Astrocyte of the cerebellum (primary cell): Measurements from ENCODE around the gene AADACL3.

Experiments used
- DNase-seq: peaks from one replicate; pipeline ENCODE4 v3.0.0-alpha.2; 2011; ENCODE audit warnings: low read depth
- H3K4me3 ChIP-seq: 2 replicates; pipeline ENCODE4 v1.5.1; 2011; ENCODE audit warnings: mild to moderate bottlenecking, low read depth, low read length, moderate library complexity
- CTCF ChIP-seq: IDR thresholded peaks from 2 replicates; pipeline ENCODE4 v1.5.1; 2012; ENCODE audit warnings: low read length, low read depth, moderate library complexity, mild to moderate bottlenecking; ENCODE audit errors: missing control alignments
- in situ Hi-C: cut with HindIII; loops from 2 replicates; pipeline ENCODE4 v1.10.0; 2017; ENCODE audit warnings: low sequenced_read_pairs

Gene AADACL3

DNA sequence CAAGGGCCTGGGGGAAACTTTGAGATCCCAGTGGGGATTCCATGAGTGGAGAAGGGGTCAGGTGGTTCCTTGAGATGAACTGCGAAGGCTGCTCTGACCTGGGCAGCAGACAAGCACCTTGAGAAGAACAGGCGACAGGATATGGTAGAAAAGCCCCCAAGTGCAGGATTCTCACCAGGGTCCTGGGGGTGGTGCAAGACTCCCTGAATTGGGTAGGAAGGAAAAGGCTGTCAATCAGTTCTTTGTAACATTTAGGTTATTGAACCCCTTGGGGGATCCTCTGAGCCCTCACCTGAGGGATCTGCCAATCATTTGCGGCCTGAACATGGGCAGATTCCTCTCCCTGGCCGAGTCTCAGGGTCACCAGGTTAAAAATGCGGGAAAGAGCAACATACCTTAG is 55.3 kb downstream of the AADACL3 start:
- no peak for DNase-seq
- no peak for TF ChIP-seq CTCF
- no peak overlapping the region for H3K4me3 ChIP-seq
- in situ Hi-C loops, result no loop called here

GRCh38 chr1:12772520-12772919 is 56.6 kb downstream of the AADACL3 start:
- no peak for DNase-seq
- TF ChIP-seq CTCF, result no peak
- in situ Hi-C loops, result no loop called here
- H3K4me3 ChIP-seq, result no peak overlapping the region

DNA sequence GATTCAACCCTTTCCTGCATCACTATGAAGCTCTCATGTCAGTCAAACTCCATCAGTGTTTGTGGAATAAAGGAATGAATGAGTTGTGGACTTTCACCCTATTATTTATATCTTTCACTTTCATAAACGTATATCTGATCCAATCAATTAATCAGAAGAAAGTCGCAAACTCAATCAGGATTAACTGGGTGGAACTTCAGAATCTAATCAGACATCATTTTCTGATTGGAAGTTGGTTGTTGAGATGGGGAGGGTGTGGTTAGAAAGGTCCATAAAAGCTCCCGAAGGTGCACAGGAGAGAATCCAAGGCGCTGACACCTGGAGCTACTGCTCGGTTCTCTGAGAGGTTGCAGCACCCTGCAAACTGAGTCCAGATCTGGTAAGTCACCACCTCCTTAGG is 57.5 kb downstream of the AADACL3 start, which contains the start of gene PRAMEF12:
Gene PRAMEF12 (plus strand): TSS at position 301 of the 400 bp plus-strand sequence. CDS start 1,130 bp downstream, outside the sequence.
- DNase-seq, result no peak
- no peak for TF ChIP-seq CTCF
- no peak within 1 kb of the TSS for H3K4me3 ChIP-seq
- in situ Hi-C loops, result no loop called here

GRCh38 chr1:12774801-12775345 is 59.0 kb downstream of the AADACL3 start:
- no peak for TF ChIP-seq CTCF
- in situ Hi-C loops, result no loop called here
- H3K4me3 ChIP-seq, result no peak overlapping the region
- DNase-seq, result no peak

DNA sequence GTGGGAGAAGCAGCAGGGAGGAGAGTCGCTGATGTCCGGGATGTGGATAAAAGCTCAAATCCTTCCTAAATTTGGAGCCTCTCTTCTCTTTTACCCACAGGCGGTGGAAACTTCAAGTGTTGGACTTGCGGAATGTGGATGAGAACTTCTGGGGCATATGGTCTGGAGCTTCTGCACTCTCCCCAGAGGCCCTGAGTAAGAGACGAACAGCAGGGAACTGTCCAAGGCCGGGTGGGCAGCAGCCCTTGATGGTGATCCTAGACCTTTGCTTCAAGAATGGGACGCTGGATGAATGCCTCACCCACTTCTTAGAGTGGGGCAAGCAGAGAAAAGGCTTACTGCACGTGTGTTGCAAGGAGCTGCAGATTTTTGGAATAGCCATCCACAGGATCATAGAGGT is 59.5 kb downstream of the AADACL3 start:
- DNase-seq, result no peak
- H3K4me3 ChIP-seq, result no peak overlapping the region
- TF ChIP-seq CTCF, result no peak
- in situ Hi-C loops, result no loop called here

DNA sequence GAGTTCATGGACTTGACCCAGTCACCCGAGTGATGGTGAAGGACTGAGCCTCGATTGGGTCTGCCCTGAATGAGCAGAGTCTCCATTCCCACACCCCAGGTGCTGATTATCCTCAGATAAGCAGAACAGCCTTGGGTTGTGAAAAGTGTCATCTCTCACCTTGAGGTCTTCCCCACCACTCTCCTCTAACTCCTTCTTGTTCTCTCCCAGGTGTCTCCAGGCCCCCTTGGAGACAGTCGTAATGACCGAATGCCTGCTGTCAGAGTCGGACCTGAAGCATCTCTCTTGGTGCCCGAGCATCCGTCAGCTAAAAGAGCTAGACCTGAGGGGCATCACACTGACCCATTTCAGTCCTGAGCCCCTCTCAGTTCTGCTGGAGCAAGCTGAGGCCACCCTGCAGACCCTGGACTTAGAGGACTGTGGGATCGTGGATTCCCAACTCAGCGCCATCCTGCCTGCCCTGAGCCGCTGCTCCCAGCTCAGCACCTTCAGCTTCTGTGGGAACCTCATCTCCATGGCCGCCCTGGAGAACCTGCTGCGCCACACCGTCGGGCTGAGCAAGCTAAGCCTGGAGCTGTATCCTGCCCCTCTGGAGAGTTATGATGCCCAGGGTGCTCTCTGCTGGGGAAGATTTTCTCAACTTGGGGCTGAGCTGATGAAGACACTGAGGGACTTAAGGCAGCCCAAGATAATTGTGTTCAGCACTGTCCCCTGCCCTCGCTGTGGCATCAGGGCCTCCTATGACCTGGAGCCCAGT is 61.1 kb downstream of the AADACL3 start:
- in situ Hi-C loops, result no loop called here
- no peak for DNase-seq
- no peak for TF ChIP-seq CTCF
- H3K4me3 ChIP-seq, result no peak overlapping the region
